Left lobe of liver (tissue), 2 donors: ENCODE results near the gene ANP32B. TPM values are rescaled to one million over a fixed set of nuclear protein-coding genes. Genes with fewer than 3 reads are reported as not detected.

Experiments used
- ATAC-seq: fragments of 200-7000 bp; cut with Tn5 transposase; one replicate; pipeline ENCODE4 v1.9.1; 2020; ENCODE audit warnings: mild to moderate bottlenecking, moderate library complexity
- DNase-seq: peaks from one replicate; pipeline ENCODE4 v3.0.0-alpha.2; 2020; ENCODE audit warnings: low spot score
- total RNA-seq: library from RNA; stranded (reverse); gene quantifications from one replicate; pipeline ENCODE4 v1.2.1, GENCODE V29; 2021
- donor health status: DM: no; HTN: no; CAD: no; lungs with moderate emphysema.
- donor health status: DM: no; HTN: yes; CAD: no.

The ANP32B gene
- total RNA-seq, 1 donor from 2014 or later: 29.0 TPM

GRCh38 chr9:98021306-98022040, 38.3 kb downstream of the ANP32B start:
- peak; percentile 94 for ATAC-seq
- peak; percentile 64 for DNase-seq

GRCh38 chr9:98022447-98022846, 39.3 kb downstream of the ANP32B start:
- ATAC-seq (no peak), DNase-seq (no peak)

GRCh38 chr9:98024702-98025101, 41.6 kb downstream of the ANP32B start:
- ATAC-seq: no peak
- no peak for DNase-seq

GRCh38 chr9:98031169-98031568, 48.0 kb downstream of the ANP32B start:
- DNase-seq (no peak), ATAC-seq (no peak)

GRCh38 chr9:98031935-98032334, 48.8 kb downstream of the ANP32B start:
- DNase-seq (no peak), ATAC-seq (no peak)

- peak; percentile 97 for ATAC-seq
- DNase-seq: peak; percentile 82
Observed at GRCh38 chr9:98034593-98035546, 51.7 kb downstream of the ANP32B start.

- ATAC-seq (peak; percentile 57), DNase-seq (no peak)
Observed at GRCh38 chr9:98037357-98037756, 54.2 kb downstream of the ANP32B start.

GRCh38 chr9:98038958-98039357, 55.8 kb downstream of the ANP32B start:
- DNase-seq (no peak), ATAC-seq (no peak)

- ATAC-seq: no peak
- no peak for DNase-seq
Observed at GRCh38 chr9:98039607-98040017, 56.5 kb downstream of the ANP32B start.

GRCh38 chr9:98040212-98040611, 57.1 kb downstream of the ANP32B start:
- no peak for ATAC-seq
- DNase-seq: no peak

GRCh38 chr9:98043915-98044314, 60.8 kb downstream of the ANP32B start:
- ATAC-seq: no peak

GRCh38 chr9:98045234-98046179, 62.4 kb downstream of the ANP32B start:
- ATAC-seq: no peak
- no peak for DNase-seq

More at GRCh38 chr9:98043915-98044314, 60.8 kb downstream of the ANP32B start:
- DNase-seq: no peak

GRCh38 chr9:98046180-98046543, 63.0 kb downstream of the ANP32B start:
- no peak for ATAC-seq
- no peak for DNase-seq

GRCh38 chr9:98047002-98047401, 63.9 kb downstream of the ANP32B start:
- ATAC-seq (no peak), DNase-seq (no peak)

- DNase-seq (no peak), ATAC-seq (no peak)
Observed at GRCh38 chr9:98049288-98050072, 66.3 kb downstream of the ANP32B start.

- DNase-seq: no peak
- no peak for ATAC-seq
Observed at GRCh38 chr9:98050351-98050750, 67.2 kb downstream of the ANP32B start.

- DNase-seq (no peak), ATAC-seq (no peak)
Observed at GRCh38 chr9:98054376-98054951, 71.3 kb downstream of the ANP32B start.

- peak; percentile 97 for ATAC-seq
Observed at GRCh38 chr9:98056269-98057137, 73.4 kb downstream of the ANP32B start, which contains the start of gene NANS. Gene NANS, plus strand, starts transcription at chr9:98056732. Its CDS starts 77 bp downstream, at chr9:98056809.

More at GRCh38 chr9:98056269-98057137, 73.4 kb downstream of the ANP32B start, which contains the start of gene NANS:
- peak; percentile 96 for DNase-seq
